HEK293 (cell line): ENCODE data around the gene KIZ.

Experiments used
- CTCF ChIA-PET: fragments of 350-600 bp; formaldehyde crosslinking; extraction: SDS; loops from one replicate; lab custom pipeline; 2021; ENCODE audit warnings: antibody characterized with exemption; lab: Yijun Ruan, JAX
- POLR2A ChIA-PET: fragments of 300-600 bp; formaldehyde crosslinking; extraction: SDS; loops from one replicate; lab custom pipeline; 2020; ENCODE audit warnings: antibody characterized with exemption, inconsistent platforms; lab: Yijun Ruan, JAX
- H3K27ac ChIP-seq: fragments of 200-500 bp; sonication (Bioruptor generic); 2 replicates; pipeline ENCODE4 v1.5.1; 2014; ENCODE audit warnings: low read depth, low read length, control low read depth, inconsistent platforms; ENCODE audit errors: extremely low read depth
- H3K36me3 ChIP-seq, 2 experiments: fragments of 200-500 bp in 1 of 2; sonication (Bioruptor generic) in 1 of 2; 1 replicate in 1 of 2; 2 replicates in 1 of 2; pipeline ENCODE4 v1.5.1; 2014 to 2017; ENCODE audit warnings: inconsistent platforms in 2 of 2, low read length in 2 of 2; ENCODE audit not compliant: control insufficient read depth in 2 of 2, insufficient read depth in 1 of 2
- H3K4me1 ChIP-seq: fragments of 200-500 bp; sonication (Bioruptor generic); 2 replicates; pipeline ENCODE4 v1.5.1; 2014; ENCODE audit warnings: mild to moderate bottlenecking, low read length, inconsistent platforms; ENCODE audit not compliant: control insufficient read depth, insufficient read depth
- H3K4me3 ChIP-seq: 2 replicates; pipeline ENCODE4 v1.5.1; 2011; ENCODE audit warnings: low read depth, mild to moderate bottlenecking, control low read depth, low read length, moderate library complexity
- H3K9me3 ChIP-seq: fragments of 200-500 bp; sonication (Bioruptor generic); 2 replicates; pipeline ENCODE4 v1.5.1; 2014; ENCODE audit warnings: low read depth, low read length, inconsistent platforms; ENCODE audit not compliant: control insufficient read depth, insufficient read depth
- CTCF ChIP-seq: fragments of 450-650 bp; formaldehyde crosslinking; IDR thresholded peaks from 2 replicates; pipeline ENCODE4 v1.5.1; 2016; ENCODE audit warnings: missing biosample characterization, missing genetic modification characterization
- HOXA7 ChIP-seq: sonication (generic); formaldehyde crosslinking; IDR thresholded peaks from 2 replicates; pipeline ENCODE4 v1.8.1; 2022; ENCODE audit warnings: missing genetic modification reagents, borderline replicate concordance
- MZF1 ChIP-seq: fragments of 450-650 bp; formaldehyde crosslinking; IDR thresholded peaks from 2 replicates; pipeline ENCODE4 v1.5.1; 2017; ENCODE audit warnings: missing biosample characterization, missing genetic modification characterization, borderline replicate concordance
- SCRT1 ChIP-seq: fragments of 450-650 bp; formaldehyde crosslinking; IDR thresholded peaks from 2 replicates; pipeline ENCODE4 v1.5.1; 2016; ENCODE audit warnings: missing biosample characterization, missing genetic modification characterization, borderline replicate concordance
- SP3 ChIP-seq: fragments of 450-650 bp; formaldehyde crosslinking; IDR thresholded peaks from 2 replicates; pipeline ENCODE4 v1.5.1; 2016; ENCODE audit warnings: missing biosample characterization, missing genetic modification characterization
- TRIM28 ChIP-seq: IDR thresholded peaks from 2 replicates; pipeline ENCODE4 v1.6.1; 2011; ENCODE audit warnings: low read length, control low read depth, borderline replicate concordance
- ZFP37 ChIP-seq: fragments of 450-650 bp; formaldehyde crosslinking; IDR thresholded peaks from 2 replicates; pipeline ENCODE4 v1.5.1; 2016; ENCODE audit warnings: missing biosample characterization, missing genetic modification characterization
- ZNF121 ChIP-seq: fragments of 450-650 bp; formaldehyde crosslinking; IDR thresholded peaks from 2 replicates; pipeline ENCODE4 v1.5.1; 2016; ENCODE audit warnings: missing biosample characterization, missing genetic modification characterization
- ZNF16 ChIP-seq: fragments of 450-650 bp; formaldehyde crosslinking; IDR thresholded peaks from 2 replicates; pipeline ENCODE4 v1.5.1; 2016; ENCODE audit warnings: low read depth, missing biosample characterization, missing genetic modification characterization
- ZNF2 ChIP-seq: fragments of 450-650 bp; formaldehyde crosslinking; IDR thresholded peaks from 2 replicates; pipeline ENCODE4 v1.5.1; 2016; ENCODE audit warnings: missing biosample characterization, missing genetic modification characterization
- ZNF24 ChIP-seq: fragments of 450-650 bp; formaldehyde crosslinking; IDR thresholded peaks from 2 replicates; pipeline ENCODE4 v1.5.1; 2016; ENCODE audit warnings: missing biosample characterization, missing genetic modification characterization
- ZNF274 ChIP-seq, 2 experiments: fragments of 200-500 bp in 1 of 2; fragments of 450-650 bp in 1 of 2; sonication (Bioruptor generic) in 1 of 2; formaldehyde crosslinking in 1 of 2; IDR thresholded peaks; 2 replicates each; pipeline versions ENCODE4 v1.5.1 to v1.6.1; 2014 to 2016; ENCODE audit warnings: borderline replicate concordance in 1 of 2, inconsistent platforms in 1 of 2, low read length in 1 of 2, missing biosample characterization in 1 of 2, missing genetic modification characterization in 1 of 2
- ZNF433 ChIP-seq: fragments of 450-650 bp; formaldehyde crosslinking; IDR thresholded peaks from 2 replicates; pipeline ENCODE4 v1.5.1; 2016; ENCODE audit warnings: missing biosample characterization, missing genetic modification characterization, low read depth
- ZNF529 ChIP-seq: fragments of 450-650 bp; formaldehyde crosslinking; IDR thresholded peaks from 2 replicates; pipeline ENCODE4 v1.5.1; 2017; ENCODE audit warnings: missing genetic modification characterization, missing biosample characterization; ENCODE audit not compliant: insufficient replicate concordance
- ZNF558 ChIP-seq: fragments of 450-650 bp; formaldehyde crosslinking; IDR thresholded peaks from 2 replicates; pipeline ENCODE4 v1.5.1; 2016; ENCODE audit warnings: missing biosample characterization, missing genetic modification characterization
- ZNF621 ChIP-seq: fragments of 450-650 bp; formaldehyde crosslinking; IDR thresholded peaks from 2 replicates; pipeline ENCODE4 v1.5.1; 2017; ENCODE audit warnings: missing biosample characterization, missing genetic modification characterization
- ZNF670 ChIP-seq: fragments of 450-650 bp; formaldehyde crosslinking; IDR thresholded peaks from 2 replicates; pipeline ENCODE4 v1.5.1; 2016; ENCODE audit warnings: missing biosample characterization, missing genetic modification characterization, low read depth
- ZNF707 ChIP-seq: fragments of 450-650 bp; formaldehyde crosslinking; IDR thresholded peaks from 2 replicates; pipeline ENCODE4 v1.5.1; 2016; ENCODE audit warnings: missing biosample characterization, missing genetic modification characterization
- ZSCAN5A ChIP-seq: fragments of 450-650 bp; formaldehyde crosslinking; IDR thresholded peaks from 2 replicates; pipeline ENCODE4 v1.5.1; 2016; ENCODE audit warnings: missing biosample characterization, missing genetic modification characterization
- TF ChIP-seq, protein P1 (sequence below): fragments of 450-650 bp; formaldehyde crosslinking; IDR thresholded peaks from 2 replicates; pipeline ENCODE4 v1.5.1; 2016; ENCODE audit warnings: missing biosample characterization, missing genetic modification characterization
- TF ChIP-seq, protein P2 (sequence below): fragments of 450-650 bp; formaldehyde crosslinking; IDR thresholded peaks from 2 replicates; pipeline ENCODE4 v1.5.1; 2016; ENCODE audit warnings: missing biosample characterization, missing genetic modification characterization
- TF ChIP-seq, protein P3 (sequence below): fragments of 450-650 bp; formaldehyde crosslinking; IDR thresholded peaks from 2 replicates; pipeline ENCODE4 v1.5.1; 2016; ENCODE audit warnings: missing biosample characterization, missing genetic modification characterization

Gene KIZ

GRCh38 chr20:21149344-21149743 is 23.5 kb downstream of the KIZ start:
- TF ChIP-seq ZNF529 (tag by site-specific recombination) (no peak), HOXA7 (CRISPR knock-in tag) (no peak), ZNF621 (no peak), TRIM28 (no peak), ZNF121 (tag by site-specific recombination) (no peak), SP3 (tag by site-specific recombination) (no peak), ZNF707 (tag by site-specific recombination) (no peak), ZNF2 (no peak), ZNF24 (tag by site-specific recombination) (no peak), ZSCAN5A (tag by site-specific recombination) (no peak), ZFP37 (no peak)
- TF ChIP-seq, protein P1, sequence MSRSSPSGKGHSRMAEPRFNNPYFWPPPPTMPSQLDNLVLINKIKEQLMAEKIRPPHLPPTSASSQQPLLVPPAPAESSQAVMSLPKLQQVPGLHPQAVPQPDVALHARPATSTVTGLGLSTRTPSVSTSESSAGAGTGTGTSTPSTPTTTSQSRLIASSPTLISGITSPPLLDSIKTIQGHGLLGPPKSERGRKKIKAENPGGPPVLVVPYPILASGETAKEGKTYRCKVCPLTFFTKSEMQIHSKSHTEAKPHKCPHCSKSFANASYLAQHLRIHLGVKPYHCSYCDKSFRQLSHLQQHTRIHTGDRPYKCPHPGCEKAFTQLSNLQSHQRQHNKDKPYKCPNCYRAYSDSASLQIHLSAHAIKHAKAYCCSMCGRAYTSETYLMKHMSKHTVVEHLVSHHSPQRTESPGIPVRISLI (tag by site-specific recombination): no peak
- TF ChIP-seq, protein P2, sequence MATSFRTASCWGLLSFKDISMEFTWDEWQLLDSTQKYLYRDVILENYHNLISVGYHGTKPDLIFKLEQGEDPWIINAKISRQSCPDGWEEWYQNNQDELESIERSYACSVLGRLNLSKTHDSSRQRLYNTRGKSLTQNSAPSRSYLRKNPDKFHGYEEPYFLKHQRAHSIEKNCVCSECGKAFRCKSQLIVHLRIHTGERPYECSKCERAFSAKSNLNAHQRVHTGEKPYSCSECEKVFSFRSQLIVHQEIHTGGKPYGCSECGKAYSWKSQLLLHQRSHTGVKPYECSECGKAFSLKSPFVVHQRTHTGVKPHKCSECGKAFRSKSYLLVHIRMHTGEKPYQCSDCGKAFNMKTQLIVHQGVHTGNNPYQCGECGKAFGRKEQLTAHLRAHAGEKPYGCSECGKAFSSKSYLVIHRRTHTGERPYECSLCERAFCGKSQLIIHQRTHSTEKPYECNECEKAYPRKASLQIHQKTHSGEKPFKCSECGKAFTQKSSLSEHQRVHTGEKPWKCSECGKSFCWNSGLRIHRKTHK: no peak
- TF ChIP-seq, all 188 proteins: peak for 0
- CTCF ChIA-PET: interaction anchor here (0.7 to 2.0 kb wide), 2 partner anchors 86 to 147 kb away, joined by 4 read pairs; no protein-coding TSS in a partner anchor

DNA sequence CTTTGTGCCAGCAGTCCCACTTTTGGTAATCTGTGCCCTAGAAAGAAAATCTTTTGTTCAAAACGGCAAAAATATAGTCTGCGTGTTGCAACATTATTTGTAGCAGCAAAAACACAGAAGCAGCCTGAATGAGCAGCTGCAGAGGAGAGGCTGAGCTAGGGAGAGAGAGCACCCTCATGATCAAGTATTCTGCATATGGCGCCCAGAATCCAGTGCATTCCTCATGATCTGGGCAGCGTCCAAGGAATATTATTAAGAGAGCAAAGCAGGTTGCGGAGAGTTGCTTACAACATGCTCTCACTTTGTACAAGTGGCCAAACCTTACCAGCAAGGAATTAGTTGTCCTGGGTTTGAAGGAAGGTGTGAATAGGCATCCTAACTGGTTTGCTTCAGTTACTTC is 25.9 kb downstream of the KIZ start:
- POLR2A ChIA-PET: interaction anchor here (1.1 kb wide), 1 partner anchor 26 kb away, joined by 5 read pairs; the partner anchor contains the start of gene KIZ
- H3K27ac ChIP-seq: no peak overlapping the region
- H3K4me1 ChIP-seq: no peaks in the 10 kb centered on the region
- peaks cover 0 to 12% of the 10 kb centered on the region in 2 experiments; a peak in 1 of 3 replicates for H3K36me3 ChIP-seq
- no peaks in the 10 kb centered on the region for H3K9me3 ChIP-seq
- CTCF ChIA-PET: no interaction called here
- no peak for TF ChIP-seq ZNF274 (IDR thresholded peaks at IDR 0.05; ENCODE audit: low read length)
- TF ChIP-seq ZNF274 (tag by site-specific recombination; IDR thresholded peaks at IDR 0.05; ENCODE audit: borderline replicate concordance): no peak
- no peak for TF ChIP-seq ZNF16 (tag by site-specific recombination)
- no peak for TF ChIP-seq MZF1 (tag by site-specific recombination)
- no peak for TF ChIP-seq CTCF (tag by site-specific recombination)
- TF ChIP-seq, protein P3, sequence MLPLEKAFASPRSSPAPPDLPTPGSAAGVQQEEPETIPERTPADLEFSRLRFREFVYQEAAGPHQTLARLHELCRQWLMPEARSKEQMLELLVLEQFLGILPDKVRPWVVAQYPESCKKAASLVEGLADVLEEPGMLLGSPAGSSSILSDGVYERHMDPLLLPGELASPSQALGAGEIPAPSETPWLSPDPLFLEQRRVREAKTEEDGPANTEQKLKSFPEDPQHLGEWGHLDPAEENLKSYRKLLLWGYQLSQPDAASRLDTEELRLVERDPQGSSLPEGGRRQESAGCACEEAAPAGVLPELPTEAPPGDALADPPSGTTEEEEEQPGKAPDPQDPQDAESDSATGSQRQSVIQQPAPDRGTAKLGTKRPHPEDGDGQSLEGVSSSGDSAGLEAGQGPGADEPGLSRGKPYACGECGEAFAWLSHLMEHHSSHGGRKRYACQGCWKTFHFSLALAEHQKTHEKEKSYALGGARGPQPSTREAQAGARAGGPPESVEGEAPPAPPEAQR: no peak
- TF ChIP-seq ZNF433 (tag by site-specific recombination): no peak
- no peak for TF ChIP-seq SCRT1 (tag by site-specific recombination)
- no peak for TF ChIP-seq ZNF670 (tag by site-specific recombination)
- TF ChIP-seq ZNF558 (tag by site-specific recombination): no peak
- TF ChIP-seq, all 188 proteins: peak for 0
- no peak overlapping the region for H3K4me3 ChIP-seq

More at GRCh38 chr20:21149344-21149743, 23.5 kb downstream of the KIZ start:
- no peak overlapping the region for H3K4me3 ChIP-seq
- 0 out of 2 replicates have a peak, but pooled peaks cover 2% of the 10 kb centered on the region for H3K4me1 ChIP-seq
- H3K9me3 ChIP-seq: no peaks in the 10 kb centered on the region
- POLR2A ChIA-PET: no interaction called here
- H3K27ac ChIP-seq: no peak overlapping the region
- H3K36me3 ChIP-seq: peaks cover 0 to 12% of the 10 kb centered on the region in 2 experiments; a peak in 1 of 3 replicates
